ENCODE data around the gene QPCTL. TPM values are rescaled to one million over a fixed set of nuclear protein-coding genes. Genes with fewer than 3 reads are reported as not detected.
A peak's percentile ranks its signal among the peaks of the same experiment; 100 is the strongest.
"Not testable (repeated sequence)": the region's sequence is repeated elsewhere in the genome, so short reads cannot be mapped to it uniquely, and the experiment has no call there.

QPCTL gene
- polyA plus RNA-seq, 5 donors, result 7.2 to 14.6 (median 11.4) TPM

DNA sequence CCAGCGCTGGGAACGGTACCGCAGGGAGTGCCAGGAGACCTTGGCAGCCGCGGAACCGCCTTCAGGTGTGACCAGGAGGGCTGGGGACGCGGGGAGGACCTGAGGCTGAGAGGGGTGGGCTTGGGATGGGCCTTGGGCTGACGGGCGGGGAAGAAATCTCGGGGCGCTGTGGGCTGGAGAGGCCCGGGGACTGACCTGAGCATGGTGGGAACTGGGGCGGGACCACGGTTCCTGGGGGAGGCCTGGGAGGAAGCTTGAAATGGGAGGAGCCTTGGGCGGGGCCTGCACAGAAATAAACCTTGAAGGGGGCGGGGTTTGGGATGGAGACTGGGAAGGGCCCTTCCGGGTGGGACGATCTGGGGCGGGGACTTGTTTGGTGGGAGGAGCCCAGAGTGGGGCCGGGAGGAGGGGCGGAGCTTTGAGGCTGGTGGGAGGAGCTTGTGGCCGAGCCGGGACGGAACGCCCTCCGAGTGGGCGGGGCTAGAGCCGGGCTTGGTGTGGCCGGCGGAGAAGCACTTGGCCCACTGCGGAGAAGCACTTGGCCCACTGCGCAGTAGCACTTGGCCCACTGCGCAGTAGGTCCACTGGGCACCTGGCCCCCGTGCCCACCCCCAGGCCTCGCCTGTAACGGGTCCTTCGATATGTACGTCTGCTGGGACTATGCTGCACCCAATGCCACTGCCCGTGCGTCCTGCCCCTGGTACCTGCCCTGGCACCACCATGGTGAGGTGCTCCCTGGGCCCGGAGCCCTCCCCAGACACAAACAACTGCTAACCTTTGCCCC, 21.6 kb upstream of the QPCTL start:
- DNase-seq, result peak in 1 of 2 donors; percentile 32

- DNase-seq, result no peak
Measured at GRCh38 chr19:45674946-45675345, 17.5 kb upstream of the QPCTL start.

DNA sequence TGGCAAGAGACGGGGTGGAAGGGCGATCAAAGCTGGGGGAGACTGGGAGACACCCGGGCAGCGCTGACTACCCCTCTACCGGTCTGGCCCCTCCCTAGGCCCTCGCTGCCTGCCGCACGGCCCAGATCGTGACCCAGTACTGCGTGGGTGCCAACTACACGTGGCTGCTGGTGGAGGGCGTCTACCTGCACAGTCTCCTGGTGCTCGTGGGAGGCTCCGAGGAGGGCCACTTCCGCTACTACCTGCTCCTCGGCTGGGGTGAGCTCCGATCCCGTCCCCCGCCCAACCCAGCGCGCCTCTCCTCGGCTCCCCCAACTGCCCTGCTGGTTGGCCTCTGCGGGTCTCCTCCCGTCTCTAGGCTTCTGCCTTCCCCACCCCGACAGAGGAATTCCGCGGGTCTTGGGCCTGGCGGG, 15.6 kb upstream of the QPCTL start:
- DNase-seq, result no peak

DNA sequence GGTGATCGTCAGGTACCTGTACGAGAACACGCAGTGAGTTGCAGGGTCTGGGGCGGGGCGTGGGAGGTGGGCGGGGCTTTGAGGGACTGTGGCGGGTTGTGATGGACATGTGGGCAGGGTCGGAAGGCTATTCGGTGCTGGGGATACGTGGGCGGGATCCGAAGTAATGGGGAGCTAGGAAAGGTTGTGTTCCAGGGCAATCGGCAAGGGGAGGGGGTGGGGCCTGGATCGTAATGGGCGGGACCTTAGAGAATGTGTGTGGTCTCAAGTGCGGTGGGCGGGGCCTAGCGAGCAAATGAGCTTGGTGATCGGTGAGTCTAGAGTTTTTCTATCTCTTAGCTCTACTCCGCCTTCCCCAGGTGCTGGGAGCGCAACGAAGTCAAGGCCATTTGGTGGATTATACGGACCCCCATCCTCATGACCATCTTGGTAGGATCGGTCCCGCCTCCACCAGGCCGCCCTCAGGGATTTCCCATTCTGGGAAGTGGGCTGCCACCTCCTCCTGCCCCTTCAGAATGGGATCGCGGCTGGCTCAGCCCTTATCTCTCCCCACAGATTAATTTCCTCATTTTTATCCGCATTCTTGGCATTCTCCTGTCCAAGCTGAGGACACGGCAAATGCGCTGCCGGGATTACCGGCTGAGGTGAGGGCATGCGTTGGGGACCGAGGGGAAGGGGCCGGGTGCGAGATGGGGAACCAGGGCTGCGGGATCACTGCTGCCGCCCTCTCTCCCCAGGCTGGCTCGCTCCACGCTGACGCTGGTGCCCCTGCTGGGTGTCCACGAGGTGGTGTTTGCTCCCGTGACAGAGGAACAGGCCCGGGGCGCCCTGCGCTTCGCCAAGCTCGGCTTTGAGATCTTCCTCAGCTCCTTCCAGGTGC, 14.9 kb upstream of the QPCTL start:
- DNase-seq, result peak; percentile 64 to 67

- peak; percentile 67 to 68 for DNase-seq
Measured at GRCh38 chr19:45681391-45682015, 11.0 kb upstream of the QPCTL start.

GRCh38 chr19:45682117-45682516, 10.3 kb upstream of the QPCTL start:
- DNase-seq, result no peak

- no peak for DNase-seq
Measured at GRCh38 chr19:45682908-45683307, 9.6 kb upstream of the QPCTL start.

DNA sequence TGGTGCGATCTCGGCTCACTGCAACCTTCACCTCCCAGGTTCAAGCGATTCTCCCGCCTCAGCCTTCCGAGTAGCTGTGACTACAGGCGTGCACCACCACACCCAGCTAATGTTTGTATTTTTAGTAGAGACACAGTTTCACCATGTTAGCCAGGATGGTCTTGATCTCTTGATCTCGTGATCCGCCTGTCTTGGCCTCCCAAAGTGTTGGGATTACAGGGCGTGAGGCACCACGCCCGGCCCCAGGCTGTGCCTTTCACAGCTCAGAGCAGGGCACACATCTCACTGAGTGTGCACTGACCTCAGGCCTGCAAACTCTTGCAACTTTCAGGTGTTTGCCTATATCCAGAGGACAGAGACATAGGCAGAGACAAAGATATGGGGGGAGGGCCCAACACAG, 7.4 kb upstream of the QPCTL start:
- DNase-seq, result not testable (repeated sequence)

DNA sequence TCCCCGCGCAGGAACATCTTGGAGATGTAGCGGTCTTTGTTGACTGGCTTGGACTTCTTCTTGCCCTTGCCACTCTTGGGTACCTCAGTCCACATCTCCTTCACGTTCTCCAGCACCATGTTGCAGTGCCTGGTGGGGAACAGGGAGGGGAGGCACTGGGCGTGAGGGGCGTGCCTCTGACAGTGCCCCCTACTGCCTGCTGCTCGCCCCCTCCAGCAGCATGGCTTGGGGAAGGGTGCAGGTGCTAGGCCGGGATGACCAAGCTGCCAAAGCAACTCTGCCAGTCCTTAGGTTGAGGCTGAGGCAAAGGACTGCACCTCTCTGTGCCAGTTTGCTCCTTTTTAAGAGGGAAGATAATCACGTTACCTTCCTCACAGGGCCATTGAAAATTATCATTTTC, 4.9 kb upstream of the QPCTL start:
- DNase-seq, result no peak

- DNase-seq, result peak; percentile 95 to 97
Measured at GRCh38 chr19:45691516-45692186, 815 bp upstream of the QPCTL start, which contains the start of gene SNRPD2. Gene SNRPD2, minus strand, starts transcription at chr19:45691953. Its CDS starts 65 bp downstream, at chr19:45691888.

GRCh38 chr19:45693106-45693788, 781 bp downstream of the QPCTL start:
- DNase-seq, result peak; percentile 46 to 60

DNA sequence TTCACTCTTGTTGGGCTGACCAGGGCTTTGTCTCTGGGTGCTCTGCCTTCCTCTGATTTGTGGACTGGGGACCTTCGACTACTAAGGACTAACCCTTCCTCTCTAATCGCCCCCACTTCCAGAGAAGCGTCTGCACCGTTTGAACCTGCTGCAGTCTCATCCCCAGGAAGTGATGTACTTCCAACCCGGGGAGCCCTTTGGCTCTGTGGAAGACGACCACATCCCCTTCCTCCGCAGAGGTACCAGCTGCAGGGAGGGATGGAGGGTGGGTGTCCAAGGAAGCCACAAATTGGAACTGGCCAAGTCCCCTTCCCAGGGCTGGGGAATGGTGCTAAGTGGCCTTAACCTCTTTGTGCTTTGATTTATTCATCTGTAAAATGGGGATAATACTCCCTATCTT, 9.2 kb downstream of the QPCTL start:
- no peak for DNase-seq

DNA sequence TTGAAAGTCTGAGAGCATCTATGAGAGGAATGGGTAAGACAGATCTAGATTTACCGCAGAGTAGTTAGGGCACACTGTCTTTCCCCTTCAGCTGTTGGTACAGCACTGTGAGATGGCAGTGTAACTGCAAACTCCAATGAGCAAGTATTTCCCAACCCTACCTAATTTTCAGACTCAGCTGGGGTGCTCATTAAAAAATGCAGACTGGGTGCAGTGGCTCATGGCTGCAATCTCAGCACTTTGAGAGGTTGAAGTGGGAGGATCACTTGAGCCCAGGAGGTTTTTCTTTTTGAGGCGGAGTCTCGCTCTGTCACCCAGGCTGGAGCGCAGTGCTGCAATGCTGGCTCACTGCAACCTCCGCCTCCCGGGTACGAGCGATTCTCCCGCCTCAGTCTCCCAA, 12.6 kb downstream of the QPCTL start:
- DNase-seq, result no peak

DNA sequence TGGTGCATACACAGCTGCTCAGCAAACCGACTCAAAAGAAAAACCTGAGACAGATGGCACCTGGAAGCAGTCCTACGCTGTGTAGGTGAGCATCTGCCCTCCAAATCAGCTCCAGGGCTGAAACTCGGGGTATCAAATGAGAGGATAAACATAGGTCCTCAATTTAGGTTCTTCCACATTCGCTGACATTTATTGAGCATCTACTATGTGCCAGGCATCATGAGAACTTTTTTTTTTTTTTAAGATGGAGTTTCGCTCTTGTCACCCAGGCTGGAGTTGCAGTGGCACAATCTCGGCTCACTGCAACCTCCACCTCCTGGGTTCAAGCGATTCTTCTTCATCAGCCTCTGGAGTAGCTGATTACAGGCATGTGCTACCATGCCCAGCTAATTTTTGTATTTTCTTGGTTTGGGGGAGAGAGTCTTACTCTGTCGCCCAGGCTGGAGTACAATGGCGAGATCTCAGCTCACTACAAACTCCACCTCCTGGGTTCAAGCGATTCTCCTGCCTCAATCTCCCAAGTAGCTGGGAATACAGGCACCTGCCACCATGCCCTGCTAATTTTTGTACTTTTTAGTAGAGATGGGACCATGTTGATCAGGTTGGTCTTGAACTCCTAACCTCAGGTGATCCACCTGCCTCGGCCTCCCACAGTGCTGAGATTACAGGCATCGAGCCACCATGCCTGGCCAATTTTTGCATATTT, 13.4 kb downstream of the QPCTL start:
- DNase-seq, result no peak

DNA sequence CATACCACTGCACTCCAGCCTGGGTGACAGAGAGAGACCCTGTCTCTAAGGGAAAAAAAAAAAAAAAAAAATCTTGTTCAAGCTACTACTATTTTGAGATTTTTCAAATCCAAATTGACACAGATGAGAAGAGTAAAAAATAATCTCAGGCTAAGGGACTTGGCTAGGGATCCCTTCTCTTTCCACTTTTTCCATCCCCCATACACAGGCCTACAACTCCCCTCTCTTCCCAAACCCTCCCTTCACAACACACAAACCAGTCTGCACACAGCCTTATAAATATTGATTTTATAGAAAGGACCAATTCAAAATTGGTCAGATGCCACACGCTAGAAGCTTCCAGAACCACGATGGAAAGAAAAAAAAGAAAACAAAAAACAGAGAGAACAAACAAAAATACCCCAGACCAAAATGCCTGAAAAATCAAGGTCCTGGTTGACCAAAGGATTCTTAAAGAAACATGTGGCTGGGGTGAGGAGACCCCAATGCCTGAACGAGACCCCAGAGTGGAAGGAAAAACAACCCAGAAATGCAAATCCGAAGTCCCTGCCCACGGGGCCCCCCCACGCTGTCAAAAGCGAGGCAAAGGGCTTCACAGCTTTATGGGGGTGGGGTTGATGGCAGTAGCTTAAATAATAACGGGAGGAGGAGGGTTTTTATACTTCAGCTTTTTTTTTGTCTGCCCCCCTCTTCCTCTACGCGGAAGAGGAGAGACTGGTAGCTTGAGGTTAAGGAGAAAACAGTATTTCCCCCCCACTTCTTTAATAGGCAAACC, 18.1 kb downstream of the QPCTL start:
- DNase-seq, result no peak

- DNase-seq, result no peak
Measured at GRCh38 chr19:45711851-45712698, 19.6 kb downstream of the QPCTL start.

- DNase-seq, result no peak
Measured at GRCh38 chr19:45712699-45713067, 20.2 kb downstream of the QPCTL start.

GRCh38 chr19:45713141-45713540, 20.7 kb downstream of the QPCTL start:
- DNase-seq, result no peak

DNA sequence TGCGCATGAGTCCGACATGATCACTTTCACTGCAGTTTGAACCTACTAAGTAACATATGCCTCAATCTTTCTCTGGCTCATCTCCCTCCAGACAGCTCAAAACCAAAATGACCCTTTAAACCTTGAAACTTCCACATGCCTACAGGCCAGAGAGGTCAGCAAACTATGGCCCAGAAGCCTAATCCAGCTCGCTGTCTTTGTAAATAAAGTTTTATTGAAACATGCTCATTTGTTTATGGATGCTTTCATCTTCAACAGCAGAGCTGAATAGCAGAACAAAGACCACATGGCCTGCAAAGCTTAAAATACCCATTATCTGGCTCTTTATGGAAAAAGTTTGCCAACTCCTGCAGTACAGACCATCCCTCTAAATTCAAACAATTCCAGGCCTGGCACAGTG, 22.7 kb downstream of the QPCTL start:
- no peak for DNase-seq
